Thymus (tissue), 11 donors: Measurements from ENCODE around the gene NOVA1. TPM values are rescaled to one million over a fixed set of nuclear protein-coding genes. Genes with fewer than 3 reads are reported as not detected.

Source experiments
- DNase-seq, 9 donors: peaks; one replicate each; pipeline ENCODE4 v3.0.0-alpha.2; 2013; ENCODE audit warnings: low spot score in 9 of 9, low read depth in 6 of 9, missing footprints in 1 of 9
- H3K27ac ChIP-seq, 2 donors: one replicate each; pipeline ENCODE4 v1.5.1; 2013; ENCODE audit warnings: control low read depth in 1 of 2, low read depth in 1 of 2, low read length in 1 of 2, mild to moderate bottlenecking in 1 of 2, moderate library complexity in 1 of 2
- H3K27me3 ChIP-seq, 2 donors: one replicate each; pipeline ENCODE4 v1.5.1; 2013; ENCODE audit warnings: low read length in 1 of 2; ENCODE audit not compliant: control insufficient read depth in 2 of 2, insufficient read depth in 1 of 2
- H3K36me3 ChIP-seq, 2 donors: one replicate each; pipeline ENCODE4 v1.5.1; 2013; ENCODE audit warnings: low read length in 1 of 2, mild to moderate bottlenecking in 1 of 2, moderate library complexity in 1 of 2; ENCODE audit not compliant: control insufficient read depth in 2 of 2, insufficient read depth in 2 of 2
- H3K4me1 ChIP-seq, 2 donors: one replicate each; pipeline ENCODE4 v1.5.1; 2013; ENCODE audit warnings: low read length in 2 of 2; ENCODE audit not compliant: control insufficient read depth in 2 of 2, insufficient read depth in 2 of 2
- H3K4me3 ChIP-seq, 2 donors: one replicate each; pipeline ENCODE4 v1.5.1; 2013; ENCODE audit warnings: low read length in 2 of 2, control low read depth in 1 of 2, mild to moderate bottlenecking in 1 of 2
- H3K9me3 ChIP-seq, 2 donors: one replicate each; pipeline ENCODE4 v1.5.1; 2013; ENCODE audit warnings: low read length in 1 of 2, mild to moderate bottlenecking in 1 of 2; ENCODE audit not compliant: control insufficient read depth in 2 of 2, insufficient read depth in 1 of 2
- WGBS: extraction: QIAGEN DNeasy Blood & Tissue Kit; methylation state at CpG from one replicate; pipeline ENCODE4 v1.1.7; 2013; 5-methylcytosine and 5-hydroxymethylcytosine counted together
- polyA plus RNA-seq: library from polyadenylated mRNA; stranded (reverse); fragments of 200-250 nt; gene quantifications from one replicate; pipeline ENCODE4 v1.2.3, GENCODE V29; 2013
- total RNA-seq: library from RNA; stranded (reverse); fragments of 120-200 nt; gene quantifications from one replicate; pipeline ENCODE4 v1.2.4, GENCODE V29; 2013
- donor health status: healthy.

NOVA1 gene
- total and polyA plus RNA-seq, 2 donors = 0.94 to 2.0 TPM

GRCh38 chr14:26606729-26607312, 9.0 kb upstream of the NOVA1 start:
- no peak for DNase-seq
- Histone ChIP-seq H3K4me3 (no peak overlapping the region), H3K36me3 (no peaks in the 10 kb centered on the region), H3K27me3 (no peaks in the 10 kb centered on the region), H3K4me1 (no peaks in the 10 kb centered on the region), H3K27ac (no peak overlapping the region), H3K9me3 (no peaks in the 10 kb centered on the region)
- WGBS = 82% methylated on average over 3 of the region's 3 CpGs

- no peaks in the 10 kb centered on the region for H3K9me3 ChIP-seq
- no peak for DNase-seq
- 69% methylated on average over 2 of the region's 2 CpGs for WGBS
- H3K36me3 ChIP-seq = no peaks in the 10 kb centered on the region
- no peak overlapping the region for H3K4me3 ChIP-seq
- no peaks in the 10 kb centered on the region for H3K4me1 ChIP-seq
- H3K27me3 ChIP-seq = no peaks in the 10 kb centered on the region
- no peak overlapping the region for H3K27ac ChIP-seq
These were observed 7.8 kb upstream of the NOVA1 start for GRCh38 chr14:26605602-26606001.

GRCh38 chr14:26602902-26603301, 5.1 kb upstream of the NOVA1 start:
- H3K27ac ChIP-seq = no peak overlapping the region
- H3K4me3 ChIP-seq = no peak overlapping the region
- no peaks in the 10 kb centered on the region for H3K9me3 ChIP-seq
- WGBS = 95% methylated on average over 2 of the region's 2 CpGs
- H3K4me1 ChIP-seq = no peaks in the 10 kb centered on the region
- H3K27me3 ChIP-seq = peaks cover 14 to 17% of the 10 kb centered on the region in 2 donors
- DNase-seq = no peak
- no peaks in the 10 kb centered on the region for H3K36me3 ChIP-seq

- WGBS = 79% methylated on average over 4 of the region's 4 CpGs
- no peaks in the 10 kb centered on the region for H3K36me3 ChIP-seq
- no peaks in the 10 kb centered on the region for H3K9me3 ChIP-seq
- H3K27me3 ChIP-seq = peaks cover 20 to 28% of the 10 kb centered on the region in 2 donors
- no peak overlapping the region for H3K27ac ChIP-seq
- no peaks in the 10 kb centered on the region for H3K4me1 ChIP-seq
- no peak for DNase-seq
- no peak overlapping the region for H3K4me3 ChIP-seq
These were observed 4.0 kb upstream of the NOVA1 start for GRCh38 chr14:26601856-26602255.

GRCh38 chr14:26599291-26599690, 1.5 kb upstream of the NOVA1 start:
- WGBS = 41% methylated on average over 7 of the region's 7 CpGs
- H3K36me3 ChIP-seq = no peaks in the 10 kb centered on the region
- H3K27ac ChIP-seq = no peak overlapping the region
- peaks cover 23 to 39% of the 10 kb centered on the region in 2 donors for H3K27me3 ChIP-seq
- no peaks in the 10 kb centered on the region for H3K9me3 ChIP-seq
- DNase-seq = no peak
- no peak overlapping the region for H3K4me3 ChIP-seq
- H3K4me1 ChIP-seq = no peaks in the 10 kb centered on the region

GRCh38 chr14:26598672-26599131, 869 bp upstream of the NOVA1 start:
- Histone ChIP-seq H3K36me3 (no peaks in the 10 kb centered on the region), H3K27ac (peak overlapping the region; percentile 26 to 31), H3K4me1 (no peaks in the 10 kb centered on the region), H3K9me3 (no peaks in the 10 kb centered on the region), H3K27me3 (peaks cover 23 to 39% of the 10 kb centered on the region in 2 donors), H3K4me3 (peak overlapping the region; percentile 32 to 61)
- 5% methylated on average over 18 of the region's 18 CpGs for WGBS
- no peak for DNase-seq

GRCh38 chr14:26598081-26598671, 343 bp upstream of the NOVA1 start:
- H3K27ac ChIP-seq = peak overlapping the region; percentile 26 to 52
- H3K36me3 ChIP-seq = no peaks in the 10 kb centered on the region
- H3K4me1 ChIP-seq = no peaks in the 10 kb centered on the region
- under 1% methylated on average over 54 of the region's 54 CpGs for WGBS
- DNase-seq = peak in 8 of 9 donors; percentile 12 to 74 (median 40)
- peak overlapping the region; percentile 44 to 61 for H3K4me3 ChIP-seq
- no peaks in the 10 kb centered on the region for H3K9me3 ChIP-seq
- peaks cover 23 to 39% of the 10 kb centered on the region in 2 donors for H3K27me3 ChIP-seq

GRCh38 chr14:26597071-26597588, 703 bp downstream of the NOVA1 start:
- Histone ChIP-seq H3K4me1 (no peaks in the 10 kb centered on the region), H3K27me3 (peaks cover 23 to 39% of the 10 kb centered on the region in 2 donors), H3K27ac (no peak overlapping the region), H3K36me3 (no peaks in the 10 kb centered on the region), H3K9me3 (no peaks in the 10 kb centered on the region), H3K4me3 (peak overlapping the region; percentile 44 to 61)
- no peak for DNase-seq
- 2% methylated on average over 33 of the region's 33 CpGs for WGBS

GRCh38 chr14:26596543-26597061, 1.2 kb downstream of the NOVA1 start:
- H3K36me3 ChIP-seq = no peaks in the 10 kb centered on the region
- H3K27ac ChIP-seq = no peak overlapping the region
- H3K9me3 ChIP-seq = no peaks in the 10 kb centered on the region
- DNase-seq = no peak
- H3K27me3 ChIP-seq = peaks cover 23 to 39% of the 10 kb centered on the region in 2 donors
- H3K4me1 ChIP-seq = no peaks in the 10 kb centered on the region
- 6% methylated on average over 21 of the region's 21 CpGs for WGBS
- peak overlapping the region; percentile 16 to 61 for H3K4me3 ChIP-seq
